Stimulated activated CD8-positive, alpha-beta memory T cell treated with anti-CD3 and anti-CD28 coated beads, Interleukin-7, amount 100 ng/mL, for 4 hours (primary cell): ENCODE results near the gene GGNBP2.
"Not testable (repeated sequence)": the region's sequence is repeated elsewhere in the genome, so short reads cannot be mapped to it uniquely, and the experiment has no call there.

ENCODE experiments used
- DNase-seq, 2 donors: peaks; one replicate each; pipeline ENCODE4 v3.0.0-alpha.2; 2020; ENCODE audit warnings: low read depth in 2 of 2

The GGNBP2 gene

DNA sequence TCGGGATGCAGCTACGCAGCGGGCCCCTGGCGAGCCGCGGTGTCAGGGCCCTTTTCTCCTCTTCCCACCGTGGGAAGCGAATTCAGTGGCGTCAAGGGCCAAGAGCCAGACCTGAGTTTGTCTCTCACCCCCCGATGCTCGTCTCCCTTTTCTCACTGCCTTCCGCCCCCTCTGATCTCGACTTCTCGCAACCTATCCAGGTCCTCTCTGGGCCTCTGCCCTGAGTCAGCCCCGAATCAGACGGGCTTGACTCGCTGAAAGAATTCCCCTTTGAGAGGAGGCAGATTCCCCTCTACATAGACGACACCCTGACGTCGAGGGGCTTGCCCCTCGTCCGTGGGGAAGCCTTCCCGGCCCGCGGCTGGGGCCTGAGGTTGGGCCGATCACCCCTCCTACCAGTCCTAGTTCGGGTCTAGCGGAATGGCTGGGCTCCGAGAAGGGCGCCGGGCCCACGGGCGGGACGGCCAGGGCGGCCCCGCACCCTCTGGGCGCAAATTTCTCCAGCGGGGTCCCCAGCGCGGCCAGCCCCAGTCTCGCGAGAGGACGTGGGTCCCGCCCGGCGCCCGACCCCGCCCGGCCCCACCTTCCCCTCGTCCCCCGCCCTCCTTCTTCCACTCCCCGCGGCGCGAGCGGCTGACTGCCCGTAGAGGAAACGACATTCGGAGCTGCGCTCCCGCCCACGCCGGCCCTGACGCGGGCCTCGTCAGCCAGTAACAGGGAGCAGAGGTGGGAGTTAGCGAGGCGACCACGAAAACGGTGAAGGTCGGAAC lies at the start of gene GGNBP2:
Gene GGNBP2, plus strand, starts transcription at position 613 of the 770 bp plus-strand sequence. CDS start 806 bp downstream, outside the sequence.
- peak; percentile 79 to 89 for DNase-seq

DNA sequence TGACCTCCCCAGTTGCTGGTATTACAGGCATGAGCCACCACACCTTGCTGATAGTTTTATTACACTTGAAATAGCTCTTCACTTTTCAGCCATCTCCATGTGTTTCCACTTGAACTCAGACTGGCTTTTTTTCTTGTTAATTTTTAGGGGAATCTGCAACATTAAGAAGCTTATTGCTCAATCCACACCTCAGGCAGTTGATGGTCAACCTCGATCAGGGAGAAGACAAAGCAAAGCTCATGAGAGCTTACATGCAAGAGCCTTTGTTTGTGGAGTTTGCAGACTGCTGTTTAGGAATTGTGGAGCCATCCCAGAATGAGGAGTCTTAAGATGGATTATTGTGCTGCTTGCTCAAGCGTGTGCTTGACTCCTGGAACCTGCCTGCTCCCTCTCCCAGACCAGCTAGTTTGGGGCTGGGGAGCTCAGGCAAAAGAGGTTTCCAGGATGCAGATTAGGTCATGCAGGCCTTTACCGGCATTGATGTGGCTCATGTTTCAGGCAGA lies 49.6 kb upstream of the GGNBP2 start:
- no peak for DNase-seq

DNA sequence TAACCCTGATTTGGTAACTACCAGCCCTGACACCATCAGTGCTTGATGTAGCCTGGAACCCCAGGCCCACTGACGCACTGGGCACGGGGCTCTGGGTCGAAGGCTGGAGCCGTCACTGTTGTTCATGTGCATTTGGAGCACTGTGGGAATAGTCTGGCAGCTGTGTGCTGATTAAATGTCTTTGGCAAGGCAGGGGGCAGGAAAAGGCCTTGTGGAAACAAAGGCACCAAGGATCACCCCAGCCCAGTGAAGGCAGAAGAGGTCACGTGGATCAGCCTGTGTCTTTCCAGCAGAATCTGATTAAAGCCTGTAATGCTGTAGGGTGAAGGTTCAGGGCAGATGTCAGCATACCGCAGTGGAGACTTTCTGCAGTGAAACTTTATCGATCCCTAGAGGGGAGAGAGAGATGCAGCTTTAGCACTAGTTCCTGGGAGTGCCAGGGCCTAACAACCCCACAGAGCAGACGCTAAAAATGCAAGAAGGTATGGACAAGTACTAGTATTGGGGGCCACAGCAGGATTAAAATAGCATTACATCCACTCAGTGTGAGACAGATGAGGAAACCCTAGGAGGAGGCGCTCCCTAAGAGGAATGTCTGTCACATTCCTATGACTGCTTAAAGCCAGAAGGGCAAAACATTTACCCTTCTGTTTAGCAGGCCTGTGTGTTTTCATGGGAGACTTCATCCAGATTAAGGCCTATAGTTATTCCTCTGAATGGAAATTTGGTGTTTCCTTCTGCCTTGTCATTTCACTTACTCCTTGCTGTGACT lies 48.5 kb upstream of the GGNBP2 start:
- DNase-seq = no peak

- no peak for DNase-seq
Observed at GRCh38 chr17:36498155-36498554, 46.6 kb upstream of the GGNBP2 start.

DNA sequence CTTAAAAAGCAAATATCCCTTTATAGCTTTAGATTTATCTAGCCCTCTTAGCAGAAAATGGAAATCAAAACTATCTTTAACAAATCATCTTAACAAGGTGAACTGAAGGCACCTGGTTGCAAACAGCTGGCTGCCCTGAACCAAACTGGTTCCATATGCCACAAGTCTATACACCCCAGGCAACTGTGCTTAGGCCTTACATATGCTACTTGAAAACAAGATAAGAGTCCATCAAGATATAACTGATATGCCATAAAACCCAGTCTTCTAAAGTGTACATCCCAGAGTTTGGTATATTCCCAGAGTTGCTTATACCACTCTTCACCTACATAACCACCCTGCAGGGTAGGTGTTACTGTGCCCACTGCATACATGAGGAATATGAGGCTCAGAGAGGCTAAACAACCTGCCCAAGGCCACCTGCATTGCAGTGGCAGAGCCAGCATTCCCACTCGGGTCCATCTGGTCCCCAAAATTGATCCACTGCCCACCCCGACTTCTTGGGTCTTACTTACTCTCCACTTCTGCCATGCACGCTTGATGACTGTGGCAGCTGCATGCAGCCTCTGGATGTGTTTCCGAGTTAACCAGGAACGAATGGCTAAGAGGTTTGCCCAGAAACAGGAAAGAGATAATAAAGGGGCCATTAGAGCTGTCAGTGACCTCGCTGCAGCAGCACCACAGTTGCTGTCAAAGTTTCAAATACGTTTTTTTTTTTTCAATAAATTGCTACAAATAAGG lies 46.0 kb upstream of the GGNBP2 start:
- DNase-seq = no peak

DNA sequence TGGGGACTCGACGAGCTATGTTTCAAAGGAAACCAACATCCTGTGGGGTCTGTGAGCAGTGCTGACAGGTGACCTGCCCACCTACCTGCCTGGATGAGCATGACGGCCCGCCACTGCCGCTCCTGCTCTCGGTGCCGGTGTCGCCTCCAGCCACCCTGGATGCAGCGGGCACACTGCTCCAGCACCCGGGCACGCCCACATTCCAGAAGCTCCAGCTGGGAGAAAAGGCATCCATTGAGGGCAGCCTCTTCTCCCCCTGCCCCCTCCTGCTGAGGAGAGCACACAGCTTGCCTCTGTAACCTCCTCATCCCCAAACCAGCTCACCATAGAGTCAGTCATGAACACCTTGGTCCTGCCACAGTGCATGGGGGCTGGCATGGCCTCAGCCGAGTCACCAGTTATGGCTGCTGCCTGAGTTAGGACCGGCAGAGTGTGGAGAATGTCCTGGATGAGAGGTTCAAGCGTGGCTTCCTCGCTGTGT lies 43.9 kb upstream of the GGNBP2 start:
- no peak for DNase-seq

DNA sequence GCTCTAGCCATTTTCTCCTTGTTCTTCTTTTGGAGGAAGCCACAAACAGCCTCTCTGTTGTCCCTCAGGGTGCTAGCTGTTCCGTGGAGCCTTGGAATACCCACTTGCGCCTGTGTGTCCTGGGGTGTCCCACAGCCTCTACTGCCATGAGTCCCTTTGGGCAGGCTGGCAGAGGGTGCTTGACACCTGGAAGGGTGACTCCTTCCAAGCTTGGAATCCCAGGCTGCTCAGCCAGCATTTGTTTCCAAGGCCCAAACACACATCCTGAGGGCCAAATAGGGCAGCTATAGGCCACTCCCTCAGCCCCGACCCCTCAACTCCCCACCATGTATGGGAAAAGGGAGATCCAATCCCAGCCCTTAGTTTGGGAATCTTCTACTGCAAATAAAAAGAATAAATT lies 43.4 kb upstream of the GGNBP2 start:
- no peak for DNase-seq

- DNase-seq = no peak
Observed at GRCh38 chr17:36501963-36502362, 42.8 kb upstream of the GGNBP2 start.

- no peak for DNase-seq
Observed at GRCh38 chr17:36503456-36504155, 41.1 kb upstream of the GGNBP2 start.

- no peak for DNase-seq
Observed at GRCh38 chr17:36504156-36504545, 40.6 kb upstream of the GGNBP2 start.

GRCh38 chr17:36505171-36505570 lies 39.5 kb upstream of the GGNBP2 start:
- DNase-seq = no peak

DNA sequence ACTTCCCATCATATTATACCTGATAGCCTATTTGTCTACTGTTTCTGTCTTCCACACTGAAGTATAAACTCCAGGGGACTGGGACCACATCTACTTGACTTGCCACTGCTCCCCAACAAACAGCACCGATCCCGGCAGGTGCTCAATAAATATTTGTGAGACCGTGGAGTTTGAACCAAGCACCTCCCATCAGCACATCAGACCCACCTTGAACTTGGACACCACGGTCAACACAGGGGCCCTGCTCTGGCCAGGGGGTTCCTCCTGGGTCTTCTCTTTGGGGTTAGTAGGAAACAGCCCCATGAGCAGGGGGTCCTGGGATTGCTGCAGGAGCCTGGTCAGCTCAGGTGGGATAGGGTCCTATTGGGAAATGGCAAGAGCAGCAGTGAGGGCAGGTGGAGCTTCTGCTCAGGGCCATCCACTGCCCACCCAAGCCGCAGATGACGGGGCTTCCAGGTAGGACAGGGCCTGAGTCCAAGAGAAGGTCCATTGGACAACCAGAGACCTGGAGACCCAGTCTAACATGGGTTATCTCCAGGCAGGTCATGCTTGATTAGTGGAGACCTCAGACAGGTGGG lies 38.4 kb upstream of the GGNBP2 start:
- no peak for DNase-seq

DNA sequence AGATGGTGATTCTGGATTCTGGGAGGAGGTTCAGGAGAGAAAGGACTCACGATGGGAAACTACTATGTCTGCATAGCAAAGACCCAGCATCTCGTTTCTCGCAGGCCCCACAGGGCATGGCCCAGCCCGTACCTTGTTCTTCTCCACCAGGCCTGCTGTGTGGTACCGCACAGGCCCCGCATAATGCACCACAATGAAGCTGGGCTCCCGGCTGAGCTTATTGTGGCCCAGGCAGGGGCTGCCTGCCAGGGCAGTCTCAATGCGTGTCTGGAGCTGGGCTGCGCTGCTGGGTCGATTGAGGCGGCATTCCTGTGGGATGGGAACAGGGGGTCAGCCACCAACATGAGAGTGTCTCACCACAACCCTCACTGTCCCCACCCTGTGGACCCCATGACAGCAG lies 37.9 kb upstream of the GGNBP2 start:
- no peak for DNase-seq

DNA sequence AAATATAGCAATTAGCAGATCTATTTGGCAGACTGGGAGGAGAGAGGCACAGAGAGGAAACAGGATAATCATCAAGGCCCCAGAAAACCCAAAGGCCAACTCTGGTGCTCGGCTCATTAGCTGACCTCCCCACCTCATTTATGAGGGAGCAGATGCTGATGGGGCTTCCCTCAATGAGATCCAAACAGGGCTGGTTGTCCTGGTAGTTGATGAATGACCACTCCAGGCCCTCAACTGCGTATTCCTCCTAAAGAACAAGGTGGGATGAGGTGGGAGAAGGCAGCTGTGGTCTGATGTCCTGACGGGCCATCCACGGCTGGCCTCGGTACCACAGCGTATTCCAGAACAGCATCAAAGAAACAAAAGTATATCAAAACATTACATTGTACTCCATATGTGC lies 37.5 kb upstream of the GGNBP2 start:
- DNase-seq = no peak

GRCh38 chr17:36508439-36508838 lies 36.3 kb upstream of the GGNBP2 start:
- not testable (repeated sequence) for DNase-seq

GRCh38 chr17:36509272-36509985 lies 35.3 kb upstream of the GGNBP2 start:
- no peak for DNase-seq

- no peak for DNase-seq
Observed at GRCh38 chr17:36510636-36511035, 34.1 kb upstream of the GGNBP2 start.

GRCh38 chr17:36511216-36511615 lies 33.5 kb upstream of the GGNBP2 start:
- DNase-seq = no peak

GRCh38 chr17:36512641-36513040 lies 32.1 kb upstream of the GGNBP2 start:
- DNase-seq = no peak

DNA sequence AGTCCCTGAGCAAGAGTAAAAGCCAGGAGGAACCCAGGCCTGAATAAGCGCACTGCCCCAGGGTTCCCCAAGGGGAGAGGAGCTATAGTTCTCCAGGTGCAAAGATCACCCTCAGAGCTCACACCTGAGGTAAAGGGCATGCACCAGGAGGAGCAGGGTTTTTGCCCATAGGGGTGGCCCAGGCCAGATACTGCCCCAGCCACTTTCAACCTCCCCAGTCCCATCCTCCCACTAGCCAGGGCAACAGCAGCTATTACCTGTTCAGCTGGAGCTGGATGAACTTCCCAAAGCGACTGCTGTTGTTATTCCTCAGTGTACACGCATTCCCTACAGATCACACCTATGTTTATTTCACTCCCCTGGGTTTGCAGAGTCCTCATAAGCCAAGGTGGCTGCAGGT lies 29.9 kb upstream of the GGNBP2 start:
- DNase-seq = no peak
